ENCODE results near the gene PAK6.
A peak's percentile ranks its signal among the peaks of the same experiment; 100 is the strongest.

Gene PAK6

DNA sequence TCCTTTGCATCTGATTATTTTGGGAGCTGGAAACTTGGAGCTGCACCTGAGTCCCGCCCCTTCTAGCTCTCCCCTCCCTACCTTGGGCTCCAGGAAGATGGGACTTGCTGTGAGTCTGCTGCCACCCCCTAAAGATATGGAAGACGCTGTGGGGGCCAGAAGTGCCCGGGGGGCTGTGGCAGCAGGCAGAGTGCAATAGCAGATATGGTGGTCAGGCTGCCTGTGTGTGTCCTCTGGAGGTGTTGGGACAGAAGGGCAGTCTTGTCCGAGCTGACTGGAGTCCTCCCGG, 485 bp downstream of the PAK6 start:
- no peak overlapping the region; the same call in 1 of the 2 replicates for H3K4me3 ChIP-seq (ENCODE audit: low read length)

DNA sequence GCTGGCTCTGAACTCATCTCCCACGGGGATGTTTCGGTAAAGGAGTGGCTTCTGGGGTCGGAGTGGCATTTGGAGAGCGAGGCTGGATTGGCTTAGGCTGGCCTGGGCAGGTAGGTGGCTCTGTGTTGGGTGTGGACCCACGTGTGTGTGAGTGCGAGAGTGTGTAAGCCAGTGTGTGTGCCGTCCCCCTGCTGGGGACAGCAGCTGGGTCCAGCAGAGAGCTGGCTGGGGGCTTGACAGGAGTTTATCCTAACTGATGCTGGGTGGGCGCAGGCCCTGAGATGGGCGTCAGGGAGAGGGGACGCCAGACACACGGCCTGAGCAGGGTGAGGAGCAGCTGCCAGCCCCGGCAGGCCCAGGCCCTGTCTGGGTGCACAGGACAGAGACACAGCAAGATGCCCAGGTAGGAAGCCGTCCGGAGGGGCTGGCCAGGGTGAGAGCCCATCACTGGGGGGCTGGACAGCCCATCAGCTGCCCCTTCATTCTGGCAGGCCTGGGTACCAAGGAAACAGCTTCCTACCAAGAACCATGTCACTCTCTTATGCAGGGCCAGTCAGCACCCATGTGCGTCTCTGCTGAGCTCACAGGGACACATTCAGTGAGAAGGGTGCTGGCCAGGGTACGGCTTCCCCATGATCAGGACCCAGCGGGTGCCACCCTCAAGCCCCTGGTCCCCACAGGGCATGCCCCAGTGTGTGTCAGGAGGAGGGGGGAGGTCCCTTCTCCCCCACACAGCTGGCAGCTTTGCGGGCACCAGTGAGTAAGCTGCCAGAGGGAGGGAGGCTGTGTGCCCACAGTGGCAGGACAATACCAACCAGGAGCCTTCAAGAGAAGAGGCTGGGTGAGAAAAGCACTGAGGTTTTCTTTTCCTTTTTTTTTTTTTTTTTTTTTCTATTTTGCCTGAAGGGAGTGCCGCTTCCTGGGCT, 1.1 kb downstream of the PAK6 start:
- Histone ChIP-seq H3K9me3 (replicated peaks; ENCODE audit: insufficient read depth, low read length) (no peaks in the 10 kb centered on the region), H3F3A (ENCODE audit: insufficient read depth, low read length) (no peaks in the 10 kb centered on the region), H3K4me1 (ENCODE audit: low read length) (peaks cover 8% of the 10 kb centered on the region), H4K20me1 (ENCODE audit: insufficient read depth, low read length) (no peaks in the 10 kb centered on the region), H3K9ac (ENCODE audit: low read length) (no peak overlapping the region), H3K27ac (ENCODE audit: low read length) (no peak overlapping the region), H3K9me2 (replicated peaks; ENCODE audit: insufficient read depth, low read length) (no peaks in the 10 kb centered on the region), H3K27me3 (replicated peaks; ENCODE audit: insufficient read depth, low read length) (no peaks in the 10 kb centered on the region), H3K79me2 (ENCODE audit: low read length) (no peaks in the 10 kb centered on the region), H2AFZ (ENCODE audit: low read length) (no peak overlapping the region), H3K36me3 (replicated peaks; ENCODE audit: insufficient read depth, low read length) (no peaks in the 10 kb centered on the region), H3K4me3 (ENCODE audit: low read length) (no peak overlapping the region), H3K4me2 (ENCODE audit: low read depth, low read length) (no peak overlapping the region)
- TF ChIP-seq EZH2 (optimal IDR thresholded peaks at IDR 0.05; ENCODE audit: low read depth, low read length) (no peak), CTCF (IDR thresholded peaks at IDR 0.05; ENCODE audit: low read length) (no peak), EZH2phosphoT487 (IDR thresholded peaks at IDR 0.05; ENCODE audit: low read length) (no peak)
- DNase-seq, result no peak

More for the DNA sequence above, 485 bp downstream of the PAK6 start:
- Histone ChIP-seq H3K9me2 (replicated peaks; ENCODE audit: insufficient read depth, low read length) (no peaks in the 10 kb centered on the region), H3K4me1 (ENCODE audit: low read length) (peaks cover 14% of the 10 kb centered on the region), H4K20me1 (ENCODE audit: insufficient read depth, low read length) (no peaks in the 10 kb centered on the region), H3K27ac (ENCODE audit: low read length) (no peak overlapping the region), H3K79me2 (ENCODE audit: low read length) (no peaks in the 10 kb centered on the region), H3K4me2 (ENCODE audit: low read depth, low read length) (peak overlapping the region; percentile 59; the same call in 1 of the 2 replicates), H2AFZ (ENCODE audit: low read length) (peak overlapping the region; percentile 19; the same call in 1 of the 2 replicates), H3F3A (ENCODE audit: insufficient read depth, low read length) (no peaks in the 10 kb centered on the region; the same call in 1 of the 2 replicates), H3K9ac (ENCODE audit: low read length) (no peak overlapping the region), H3K36me3 (replicated peaks; ENCODE audit: insufficient read depth, low read length) (no peaks in the 10 kb centered on the region), H3K9me3 (replicated peaks; ENCODE audit: insufficient read depth, low read length) (no peaks in the 10 kb centered on the region), H3K27me3 (replicated peaks; ENCODE audit: insufficient read depth, low read length) (no peaks in the 10 kb centered on the region)
- no peak for DNase-seq
- TF ChIP-seq EZH2 (optimal IDR thresholded peaks at IDR 0.05; ENCODE audit: low read depth, low read length) (no peak), EZH2phosphoT487 (IDR thresholded peaks at IDR 0.05; ENCODE audit: low read length) (no peak), CTCF (IDR thresholded peaks at IDR 0.05; ENCODE audit: low read length) (no peak)

- Histone ChIP-seq H2AFZ (ENCODE audit: low read length) (no peak overlapping the region), H3F3A (ENCODE audit: insufficient read depth, low read length) (no peaks in the 10 kb centered on the region), H3K9me2 (replicated peaks; ENCODE audit: insufficient read depth, low read length) (no peaks in the 10 kb centered on the region), H3K4me1 (ENCODE audit: low read length) (0 out of 2 replicates have a peak, but pooled peaks cover 6% of the 10 kb centered on the region), H3K9ac (ENCODE audit: low read length) (no peak overlapping the region), H3K9me3 (replicated peaks; ENCODE audit: insufficient read depth, low read length) (no peaks in the 10 kb centered on the region), H3K4me2 (ENCODE audit: low read depth, low read length) (no peak overlapping the region), H3K79me2 (ENCODE audit: low read length) (no peaks in the 10 kb centered on the region), H3K36me3 (replicated peaks; ENCODE audit: insufficient read depth, low read length) (no peaks in the 10 kb centered on the region), H4K20me1 (ENCODE audit: insufficient read depth, low read length) (no peaks in the 10 kb centered on the region), H3K27me3 (replicated peaks; ENCODE audit: insufficient read depth, low read length) (no peaks in the 10 kb centered on the region), H3K4me3 (ENCODE audit: low read length) (no peak overlapping the region), H3K27ac (ENCODE audit: low read length) (no peak overlapping the region)
- DNase-seq, result no peak
- no peak for TF ChIP-seq EZH2phosphoT487 (IDR thresholded peaks at IDR 0.05; ENCODE audit: low read length)
- no peak for TF ChIP-seq CTCF (IDR thresholded peaks at IDR 0.05; ENCODE audit: low read length)
- TF ChIP-seq EZH2 (optimal IDR thresholded peaks at IDR 0.05; ENCODE audit: low read depth, low read length), result no peak
Observed at GRCh38 chr15:40240619-40241221, 1.9 kb downstream of the PAK6 start.
